Measurements from ENCODE around the gene JARID2. TPM values are rescaled to one million over a fixed set of nuclear protein-coding genes. Genes with fewer than 3 reads are reported as not detected.
A peak's percentile ranks its signal among the peaks of the same experiment; 100 is the strongest.

Gene JARID2
- polyA plus RNA-seq, 3 donors: 29.0 to 36.4 (median 30.9) TPM

- DNase-seq (ENCODE audit: extremely low read depth in 1 of 11, low read depth in 9 of 11, low spot score in 4 of 11): no peak
Observed at GRCh38 chr6:15243910-15244619, 1.8 kb upstream of the JARID2 start.

DNA sequence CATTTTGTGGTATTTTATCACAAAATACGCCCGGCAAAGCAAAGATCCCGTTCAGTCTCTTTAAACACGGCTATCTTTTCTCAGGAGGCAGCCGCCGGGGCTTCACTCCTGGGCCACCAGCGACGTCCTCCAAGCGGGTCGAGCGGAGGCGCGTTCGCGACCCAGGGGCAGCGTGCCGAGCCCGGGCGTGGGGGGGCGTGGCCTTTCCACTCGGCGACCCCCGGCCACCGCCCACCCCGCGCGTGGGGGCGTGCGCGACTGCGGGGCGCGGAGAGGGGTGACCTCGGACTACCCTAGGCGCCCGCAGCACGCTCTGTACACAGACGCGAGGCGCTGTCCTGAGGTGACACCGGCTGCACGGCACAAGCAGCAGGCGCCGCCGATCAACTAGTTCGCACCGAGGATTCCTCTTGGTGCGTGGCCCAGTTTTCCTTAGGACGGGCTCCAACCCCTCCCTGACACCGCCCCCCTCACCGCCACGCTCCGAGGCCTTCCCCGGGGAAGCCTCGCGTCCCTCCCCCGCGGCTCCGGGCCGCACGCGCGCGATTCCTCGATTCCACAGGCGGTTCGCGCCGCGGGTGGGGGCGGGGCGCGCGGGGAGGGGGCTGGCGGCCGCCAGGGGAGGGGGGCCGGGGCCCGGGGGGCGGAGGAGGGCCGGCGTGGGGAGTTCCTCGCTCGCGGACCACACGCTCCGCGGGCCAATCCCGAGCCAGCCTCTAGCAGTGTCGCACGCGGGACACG, 1.1 kb upstream of the JARID2 start:
- no peak for DNase-seq (ENCODE audit: extremely low read depth in 1 of 11, low read depth in 9 of 11, low spot score in 4 of 11)

GRCh38 chr6:15246217-15246665, 372 bp downstream of the JARID2 start:
- no peak for DNase-seq (ENCODE audit: extremely low read depth in 1 of 11, low read depth in 9 of 11, low spot score in 4 of 11)

GRCh38 chr6:15246666-15247499, 1.0 kb downstream of the JARID2 start:
- no peak for DNase-seq (ENCODE audit: extremely low read depth in 1 of 11, low read depth in 9 of 11, low spot score in 4 of 11)

GRCh38 chr6:15247500-15248450, 1.9 kb downstream of the JARID2 start:
- DNase-seq (ENCODE audit: extremely low read depth in 1 of 11, low read depth in 9 of 11, low spot score in 4 of 11): no peak

DNA sequence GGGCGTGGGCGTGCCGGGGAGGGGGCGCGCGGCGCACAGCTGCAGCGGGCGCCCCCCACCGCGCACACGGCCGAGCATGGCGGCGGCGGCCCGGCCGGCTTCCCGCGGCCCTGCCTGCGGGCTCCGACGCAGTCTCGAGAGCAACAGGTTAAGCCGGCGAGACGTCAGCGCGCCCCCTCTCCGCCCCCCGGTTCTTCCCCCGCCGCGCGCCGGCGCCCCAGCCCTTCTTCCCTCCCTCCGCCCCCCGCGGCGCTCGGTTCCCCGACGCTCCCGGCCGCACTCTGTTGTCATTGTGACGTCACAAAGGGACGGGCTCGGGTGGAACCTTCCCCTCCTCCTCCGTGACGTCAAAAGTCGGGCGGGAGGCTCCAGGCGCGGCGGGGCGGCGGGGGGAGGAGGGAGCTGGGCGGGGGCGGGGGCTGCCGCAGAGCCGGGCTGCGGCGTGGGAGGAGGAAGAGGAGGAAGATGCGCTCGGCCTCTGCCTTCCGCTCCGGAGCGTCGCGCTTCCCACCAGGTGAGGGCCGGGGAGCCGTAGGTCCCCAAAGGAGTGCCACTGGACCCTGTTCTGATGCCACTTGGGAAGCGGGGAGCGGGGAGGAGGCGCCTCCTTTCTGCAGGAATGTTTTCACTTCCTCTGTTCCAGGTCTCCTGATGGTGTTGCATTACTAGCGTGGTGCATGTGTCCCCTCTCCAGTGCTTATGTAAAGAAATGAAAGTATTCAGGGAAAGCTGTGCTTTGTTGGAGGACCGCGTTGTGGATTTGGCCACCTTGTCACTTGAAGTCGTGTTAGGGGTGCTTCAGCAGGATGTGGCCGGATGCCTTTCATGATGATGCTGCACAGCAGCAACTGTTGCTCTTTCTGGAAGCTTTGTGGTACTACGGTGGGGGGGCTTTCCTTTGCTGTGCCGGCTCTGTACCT, 2.8 kb downstream of the JARID2 start:
- peak; percentile 84 to 97 (median 95) for DNase-seq (ENCODE audit: extremely low read depth in 1 of 11, low read depth in 9 of 11, low spot score in 4 of 11)

GRCh38 chr6:15249371-15250019, 3.6 kb downstream of the JARID2 start:
- no peak for DNase-seq (ENCODE audit: extremely low read depth in 1 of 11, low read depth in 9 of 11, low spot score in 4 of 11)

DNA sequence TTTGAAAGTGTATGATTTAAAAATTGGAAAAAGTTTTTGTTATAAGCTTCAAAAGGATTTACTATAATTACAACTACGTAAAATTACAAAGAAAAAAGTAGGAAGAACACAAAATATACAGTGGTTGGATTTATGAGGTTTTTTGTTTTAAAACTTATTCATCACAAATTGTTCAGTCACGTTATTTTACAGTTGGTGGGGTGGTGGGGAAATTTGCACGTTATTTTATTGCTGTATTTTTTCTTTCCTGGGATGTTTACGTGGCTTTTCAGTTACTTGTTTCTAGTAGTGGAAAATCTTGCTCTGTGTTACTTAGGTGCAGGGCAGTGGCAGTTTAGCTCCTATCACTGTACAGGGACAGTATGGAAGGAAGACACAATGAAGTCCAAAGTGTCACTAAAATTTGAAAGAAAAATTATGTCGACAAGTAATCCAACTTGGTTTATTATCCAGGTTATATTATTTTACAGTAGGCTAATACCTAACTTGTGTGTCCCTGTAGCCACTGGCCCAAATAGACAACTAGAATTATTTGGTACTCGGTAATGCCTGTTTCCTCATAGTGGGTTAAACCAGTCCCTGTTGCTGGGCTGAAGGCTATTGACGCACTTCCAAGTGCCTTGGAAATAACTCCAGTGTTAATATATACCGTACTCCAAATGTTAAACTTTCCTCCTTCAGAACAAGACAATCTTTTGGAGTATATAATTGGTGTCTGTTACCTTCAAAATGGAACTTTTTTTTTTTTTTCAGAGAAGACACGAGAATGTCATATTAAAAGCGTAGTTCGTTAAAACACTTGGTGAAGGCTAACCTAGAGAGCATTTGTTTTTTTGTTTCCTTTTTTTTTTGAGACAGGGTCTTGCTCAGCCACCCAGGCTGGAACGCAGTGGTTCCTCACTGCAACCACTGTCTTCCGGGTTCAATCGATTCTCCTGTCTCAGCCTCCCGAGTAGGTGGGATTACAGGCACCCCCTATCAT, 4.6 kb downstream of the JARID2 start:
- DNase-seq (ENCODE audit: extremely low read depth in 1 of 11, low read depth in 9 of 11, low spot score in 4 of 11): no peak

GRCh38 chr6:15252195-15252594, 6.3 kb downstream of the JARID2 start:
- DNase-seq (ENCODE audit: extremely low read depth in 1 of 11, low read depth in 9 of 11, low spot score in 4 of 11): no peak

DNA sequence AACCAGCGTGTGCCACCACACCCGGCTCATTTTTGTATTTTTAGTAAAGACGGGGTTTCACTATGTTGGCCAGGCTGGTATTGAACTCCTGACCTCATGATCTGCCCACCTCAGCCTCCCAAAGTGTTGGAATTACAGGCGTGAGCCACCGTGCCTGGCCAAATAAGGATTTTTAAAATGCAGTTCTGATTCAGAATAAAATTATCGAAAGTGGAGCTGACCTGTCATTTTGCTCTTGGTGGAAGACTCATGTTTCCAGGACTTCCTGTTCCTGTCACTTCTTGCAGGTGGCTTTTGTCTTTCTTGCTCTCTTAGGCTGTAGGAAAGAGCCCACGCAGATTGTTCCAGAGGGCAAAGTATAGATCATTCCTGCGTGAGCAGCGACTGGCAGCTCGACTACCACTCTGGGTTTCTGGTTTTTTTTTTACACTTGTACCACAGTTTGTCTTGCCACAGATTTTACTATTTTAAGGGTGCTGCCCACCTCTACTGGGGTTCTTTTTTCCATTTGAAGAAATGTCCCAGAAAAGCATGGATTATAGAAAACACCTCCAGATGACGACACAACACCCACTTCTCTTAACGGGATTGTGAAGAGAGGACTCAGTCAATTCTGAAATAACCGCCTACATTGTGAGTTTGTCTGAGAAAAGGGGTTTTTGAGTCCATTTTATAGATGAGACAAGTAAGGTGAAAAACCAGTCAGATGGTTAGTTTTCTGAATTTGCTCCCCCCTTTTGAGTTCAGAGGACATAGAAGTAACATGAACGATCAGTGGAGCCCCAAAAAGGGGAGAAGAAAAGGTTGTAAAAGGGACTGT, 7.5 kb downstream of the JARID2 start:
- DNase-seq (ENCODE audit: extremely low read depth in 1 of 11, low read depth in 9 of 11, low spot score in 4 of 11): no peak

GRCh38 chr6:15254070-15254975, 8.5 kb downstream of the JARID2 start:
- DNase-seq (ENCODE audit: extremely low read depth in 1 of 11, low read depth in 9 of 11, low spot score in 4 of 11): no peak

DNA sequence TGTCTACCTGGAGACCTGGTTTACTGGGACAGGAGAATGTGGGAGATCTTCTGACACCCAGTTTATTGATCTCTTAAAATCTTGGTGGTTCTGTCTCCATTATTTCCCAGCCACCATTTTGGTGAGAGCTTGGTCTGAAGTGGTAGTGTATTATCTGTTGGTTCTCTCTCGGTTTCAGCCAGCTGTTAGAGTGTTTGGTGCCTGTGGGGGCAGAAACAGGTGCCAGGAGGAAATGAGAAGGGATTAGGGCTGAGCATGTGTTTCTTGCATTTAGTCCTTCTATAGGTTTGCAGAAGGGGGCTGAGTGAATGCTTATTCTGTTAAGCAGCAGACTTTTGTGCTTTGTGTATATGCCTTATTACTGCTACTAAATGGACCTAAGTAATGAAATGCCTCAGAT, 9.6 kb downstream of the JARID2 start:
- DNase-seq (ENCODE audit: extremely low read depth in 1 of 11, low read depth in 9 of 11, low spot score in 4 of 11): no peak

DNA sequence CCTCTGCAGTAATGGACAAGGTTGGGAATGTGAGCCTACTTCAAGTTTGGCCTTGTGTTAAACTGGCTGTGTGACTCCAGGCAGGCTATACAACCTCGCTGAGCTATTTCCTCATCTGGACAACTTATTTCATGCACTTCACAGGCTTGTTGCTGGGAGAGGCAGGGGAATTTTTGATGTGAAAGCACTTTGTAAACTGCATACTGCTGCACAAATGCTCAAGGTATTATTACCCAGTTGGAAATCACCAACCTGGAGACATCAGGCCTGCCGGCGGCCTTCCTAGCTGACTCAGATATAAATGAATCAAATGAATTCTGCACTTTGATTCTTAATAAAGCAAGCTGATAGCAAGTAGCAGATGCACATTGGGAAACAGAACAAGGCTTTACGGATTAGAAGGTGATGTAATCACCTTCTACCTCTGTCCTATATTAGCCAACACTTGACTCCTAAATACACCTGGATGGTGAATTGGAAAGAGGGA, 10.1 kb downstream of the JARID2 start:
- DNase-seq (ENCODE audit: extremely low read depth in 1 of 11, low read depth in 9 of 11, low spot score in 4 of 11): no peak
